ENCODE data around the gene HINT3.
"Not testable (repeated sequence)": the region's sequence is repeated elsewhere in the genome, so short reads cannot be mapped to it uniquely, and the experiment has no call there.

HINT3 gene

GRCh38 chr6:125991653-125992052, 35.1 kb downstream of the HINT3 start:
- H3K27ac ChIP-seq, result no peak overlapping the region

GRCh38 chr6:125994670-125995488, 38.3 kb downstream of the HINT3 start:
- DNase-seq (ENCODE audit: low read depth, low spot score), result no peak
- H3K27ac ChIP-seq, result no peak overlapping the region

More at GRCh38 chr6:125991653-125992052, 35.1 kb downstream of the HINT3 start:
- DNase-seq (ENCODE audit: low read depth, low spot score), result no peak

GRCh38 chr6:125995972-125996580, 39.5 kb downstream of the HINT3 start:
- H3K27ac ChIP-seq, result no peak overlapping the region
- DNase-seq (ENCODE audit: low read depth, low spot score), result no peak

- no peak for DNase-seq (ENCODE audit: low read depth, low spot score)
- no peak overlapping the region for H3K27ac ChIP-seq
These were observed 46.4 kb downstream of the HINT3 start for GRCh38 chr6:126002755-126003679.

- DNase-seq (ENCODE audit: low read depth, low spot score), result no peak
- H3K27ac ChIP-seq, result no peak overlapping the region
These were observed 51.2 kb downstream of the HINT3 start for GRCh38 chr6:126007800-126008199.

GRCh38 chr6:126010040-126010439, 53.5 kb downstream of the HINT3 start:
- no peak for DNase-seq (ENCODE audit: low read depth, low spot score)
- H3K27ac ChIP-seq, result no peak overlapping the region

- H3K27ac ChIP-seq, result no peak overlapping the region
- no peak for DNase-seq (ENCODE audit: low read depth, low spot score)
These were observed 59.3 kb downstream of the HINT3 start for GRCh38 chr6:126015863-126016262.

- no peak for DNase-seq (ENCODE audit: low read depth, low spot score)
- no peak overlapping the region for H3K27ac ChIP-seq
These were observed 60.0 kb downstream of the HINT3 start for GRCh38 chr6:126016591-126016990.

- no peak overlapping the region for H3K27ac ChIP-seq
- DNase-seq (ENCODE audit: low read depth, low spot score), result no peak
These were observed 61.1 kb downstream of the HINT3 start for GRCh38 chr6:126017668-126018067.

- no peak for DNase-seq (ENCODE audit: low read depth, low spot score)
These were observed 63.9 kb downstream of the HINT3 start for GRCh38 chr6:126020305-126021050.

GRCh38 chr6:126023474-126023873, 66.9 kb downstream of the HINT3 start:
- DNase-seq (ENCODE audit: low read depth, low spot score), result not testable (repeated sequence)
- peak overlapping the region; percentile 67 for H3K27ac ChIP-seq

More at GRCh38 chr6:126020305-126021050, 63.9 kb downstream of the HINT3 start:
- H3K27ac ChIP-seq, result no peak overlapping the region

GRCh38 chr6:126026001-126026400, 69.4 kb downstream of the HINT3 start:
- H3K27ac ChIP-seq, result no peak overlapping the region
- DNase-seq (ENCODE audit: low read depth, low spot score), result no peak

GRCh38 chr6:126027601-126028000, 71.0 kb downstream of the HINT3 start:
- no peak for DNase-seq (ENCODE audit: low read depth, low spot score)
- no peak overlapping the region for H3K27ac ChIP-seq
